B cell (primary cell): ENCODE results near the gene KLK1.

Source experiments
- CTCF ChIP-seq: fragments of 200-600 bp; IDR thresholded peaks from one replicate; pipeline ENCODE4 v1.8.0; 2022; ENCODE audit warnings: antibody characterized with exemption, mild to moderate bottlenecking
- EZH2 ChIP-seq: IDR thresholded peaks from 2 replicates; pipeline ENCODE4 v1.6.1; 2012; ENCODE audit warnings: borderline replicate concordance, low read depth, mild to moderate bottlenecking, moderate library complexity, low read length; ENCODE audit not compliant: insufficient read depth, poor library complexity, severe bottlenecking

- no peak for TF ChIP-seq CTCF
- no peak for TF ChIP-seq EZH2
Observed at GRCh38 chr19:50833802-50834167, 10.2 kb upstream of the KLK1 start.
